ENCODE data around the gene HS3ST4. TPM values are rescaled to one million over a fixed set of nuclear protein-coding genes. Genes with fewer than 3 reads are reported as not detected.

HS3ST4 gene
- total and polyA plus RNA-seq, 2 of the 8 experiments (the other 6 are each of a cell fraction or from before 2014, with no cell fraction given) = 1.9 to 3.3 TPM

DNA sequence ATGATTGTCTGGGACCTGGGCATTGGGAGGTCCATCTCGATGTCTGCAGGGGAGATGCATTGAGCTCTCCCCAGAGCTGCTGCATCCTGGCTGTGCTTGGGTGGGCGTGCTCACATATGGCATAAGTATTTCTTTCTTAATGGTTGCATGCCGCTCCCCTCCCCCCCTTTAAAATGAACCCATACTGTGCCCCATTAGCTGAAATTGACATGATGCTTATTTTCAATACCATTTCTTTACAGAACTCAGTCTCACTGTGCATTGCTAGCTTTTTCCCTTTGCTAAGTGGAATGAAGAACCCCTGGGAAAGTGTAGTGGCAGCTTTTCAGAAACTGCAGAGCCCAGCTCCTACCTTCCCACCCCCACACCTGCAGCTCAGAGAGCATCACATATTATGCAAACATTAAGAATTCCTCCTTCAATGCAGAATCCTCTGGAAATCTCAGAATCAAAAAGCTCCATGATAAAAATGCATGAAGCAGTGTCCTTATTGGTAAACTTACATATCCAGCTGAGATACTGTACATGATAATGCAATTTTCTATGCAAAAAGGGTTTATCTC is 56.4 kb downstream of the HS3ST4 start:
- H3K9me3 ChIP-seq (ENCODE audit: insufficient read depth in 2 of 2, low read depth in 1 of 2, low read length in 1 of 2) = no peaks in the 10 kb centered on the region
- FAIRE-seq = no peak
- H3K36me3 ChIP-seq (ENCODE audit: control insufficient read depth in 2 of 4, insufficient read depth in 4 of 4, low read length in 3 of 4) = no peaks in the 10 kb centered on the region; a peak in 1 of 8 replicates
- no peak overlapping the region for H3K4ac ChIP-seq (replicated peaks; ENCODE audit: insufficient read length, low read depth, low read length)
- H3K27ac ChIP-seq (ENCODE audit: low read depth, low read length) = no peak overlapping the region
- ChIA-PET CTCF (ENCODE audit: partially characterized antibody) (interaction anchor here (0.9 kb wide), 1 partner anchor 14 kb away, joined by 3 read pairs; no protein-coding TSS in a partner anchor), POLR2A (ENCODE audit: partially characterized antibody) (no interaction called here)
- H3K56ac ChIP-seq (replicated peaks; ENCODE audit: insufficient read length, low read depth, low read length) = no peak overlapping the region
- H3K4me3 ChIP-seq (ENCODE audit: extremely low read depth in 1 of 4, insufficient read depth in 2 of 4, low read depth in 3 of 4, low read length in 4 of 4) = no peak overlapping the region
- H3K18ac ChIP-seq (ENCODE audit: extremely low read depth, low read length) = no peak overlapping the region
- no peak for DNase-seq (ENCODE audit: low read depth in 1 of 2, low spot score in 2 of 2)
- H3K27me3 ChIP-seq (replicated peaks in 1 of 4; ENCODE audit: control insufficient read depth in 3 of 4, extremely low read depth in 1 of 4, insufficient read depth in 3 of 4, low read length in 3 of 4) = no peaks in the 10 kb centered on the region
- H4K20me1 ChIP-seq (replicated peaks in 1 of 2; ENCODE audit: control insufficient read depth in 1 of 2, insufficient read depth in 2 of 2, low read length in 2 of 2) = no peaks in the 10 kb centered on the region
- no peaks in the 10 kb centered on the region; the same call in 1 of the 2 replicates for H3K23me2 ChIP-seq (ENCODE audit: low read depth, low read length)
- no peaks in the 10 kb centered on the region for H3K79me2 ChIP-seq (ENCODE audit: control insufficient read depth in 1 of 2, insufficient read depth in 2 of 2, low read length in 2 of 2)
- H3K4me2 ChIP-seq (ENCODE audit: insufficient read depth in 1 of 2, low read depth in 2 of 2, low read length in 2 of 2) = no peak overlapping the region
- H3K23ac ChIP-seq (ENCODE audit: insufficient read length) = no peak overlapping the region
- H3K9ac ChIP-seq (replicated peaks in 1 of 4; ENCODE audit: extremely low read depth in 1 of 4, low read depth in 3 of 4, low read length in 3 of 4) = no peak overlapping the region
- H3K4me1 ChIP-seq (replicated peaks in 1 of 4; ENCODE audit: control insufficient read depth in 3 of 4, insufficient read depth in 4 of 4, low read length in 3 of 4) = peaks cover 0 to 3% (median under 1%) of the 10 kb centered on the region in 4 experiments; a peak in 2 of 7 replicates
- no peak overlapping the region for H2BK15ac ChIP-seq (ENCODE audit: low read length)
- H2AK5ac ChIP-seq (ENCODE audit: low read depth, low read length) = no peak overlapping the region
- no peak overlapping the region for H2BK120ac ChIP-seq (replicated peaks; ENCODE audit: low read depth, low read length)
- no peak overlapping the region for H2BK5ac ChIP-seq (ENCODE audit: low read depth, low read length)
- no peak overlapping the region for H2AFZ ChIP-seq (ENCODE audit: low read length)
- H4K91ac ChIP-seq (replicated peaks; ENCODE audit: insufficient read length, low read length) = no peak overlapping the region
- no peak overlapping the region for H4K8ac ChIP-seq (ENCODE audit: extremely low read depth, insufficient read depth, low read length)
- WGBS, 2 experiments (ENCODE audit: extremely low coverage in 1 of 2, insufficient coverage in 1 of 2, insufficient read length in 1 of 2, insufficient replicate concordance in 2 of 2, low coverage in 1 of 2, low lambda C conversion rate in 2 of 2, missing lambda C conversion rate in 1 of 2) = 76% methylated on average over 2 of the region's 3 CpGs; no CpG with 5 or more reads in 1 of the 2 experiments
- no peak overlapping the region for H3K14ac ChIP-seq (ENCODE audit: insufficient read length)
- H3K79me1 ChIP-seq (ENCODE audit: low read depth, low read length) = no peaks in the 10 kb centered on the region
- H4K5ac ChIP-seq (ENCODE audit: insufficient read length, low read depth, low read length) = no peak overlapping the region
- H2BK20ac ChIP-seq (ENCODE audit: low read length) = no peak overlapping the region
- no peak overlapping the region for H2BK12ac ChIP-seq (ENCODE audit: low read depth, low read length)
- no peak for TF ChIP-seq TEAD4 (IDR thresholded peaks at IDR 0.05; ENCODE audit: low read depth, low read length)
- no peak for TF ChIP-seq BRCA1 (IDR thresholded peaks at IDR 0.05; ENCODE audit: low read depth, low read length)
- TF ChIP-seq RNF2 (IDR thresholded peaks at IDR 0.05; ENCODE audit: borderline replicate concordance, low read depth, low read length, missing control alignments, poor library complexity, severe bottlenecking) = no peak
- no peak for TF ChIP-seq SAP30 (IDR thresholded peaks at IDR 0.05; ENCODE audit: insufficient read depth, insufficient replicate concordance, low read length)
- TF ChIP-seq PHF8 (conservative IDR thresholded peaks at IDR 0.05; ENCODE audit: low read depth, low read length) = no peak
- TF ChIP-seq, protein P1, sequence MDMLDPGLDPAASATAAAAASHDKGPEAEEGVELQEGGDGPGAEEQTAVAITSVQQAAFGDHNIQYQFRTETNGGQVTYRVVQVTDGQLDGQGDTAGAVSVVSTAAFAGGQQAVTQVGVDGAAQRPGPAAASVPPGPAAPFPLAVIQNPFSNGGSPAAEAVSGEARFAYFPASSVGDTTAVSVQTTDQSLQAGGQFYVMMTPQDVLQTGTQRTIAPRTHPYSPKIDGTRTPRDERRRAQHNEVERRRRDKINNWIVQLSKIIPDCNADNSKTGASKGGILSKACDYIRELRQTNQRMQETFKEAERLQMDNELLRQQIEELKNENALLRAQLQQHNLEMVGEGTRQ (IDR thresholded peaks at IDR 0.05; ENCODE audit: low read length) = no peak
- no peak for TF ChIP-seq RFX5 (IDR thresholded peaks at IDR 0.05; ENCODE audit: borderline replicate concordance, low read depth, low read length)
- no peak for TF ChIP-seq KDM5A (IDR thresholded peaks at IDR 0.05; ENCODE audit: low read length)
